DND-41 (cell line): ENCODE measurements around the gene GAGE10.
A peak's percentile ranks its signal among the peaks of the same experiment; 100 is the strongest.

ENCODE experiments used
- CTCF ChIP-seq: IDR thresholded peaks from 2 replicates; pipeline ENCODE4 v1.5.1; 2012; ENCODE audit warnings: borderline replicate concordance, low read length, moderate library complexity, mild to moderate bottlenecking; ENCODE audit not compliant: poor library complexity, severe bottlenecking; ENCODE audit errors: extremely low read depth
- EZH2 ChIP-seq: IDR thresholded peaks from 3 replicates; pipeline ENCODE4 v1.6.1; 2012; ENCODE audit warnings: borderline replicate concordance, low read depth, mild to moderate bottlenecking, moderate library complexity, low read length, inconsistent platforms; ENCODE audit not compliant: severe bottlenecking

GRCh38 chrX:49291615-49292337 lies 11.7 kb upstream of the GAGE10 start:
- TF ChIP-seq CTCF (peak; percentile 85), EZH2 (no peak)
